Measurements from ENCODE around the gene LOX. TPM values are rescaled to one million over a fixed set of nuclear protein-coding genes. Genes with fewer than 3 reads are reported as not detected.

LOX gene
- polyA plus RNA-seq, 1 donor from 2014 or later, result 0.52 TPM

DNA sequence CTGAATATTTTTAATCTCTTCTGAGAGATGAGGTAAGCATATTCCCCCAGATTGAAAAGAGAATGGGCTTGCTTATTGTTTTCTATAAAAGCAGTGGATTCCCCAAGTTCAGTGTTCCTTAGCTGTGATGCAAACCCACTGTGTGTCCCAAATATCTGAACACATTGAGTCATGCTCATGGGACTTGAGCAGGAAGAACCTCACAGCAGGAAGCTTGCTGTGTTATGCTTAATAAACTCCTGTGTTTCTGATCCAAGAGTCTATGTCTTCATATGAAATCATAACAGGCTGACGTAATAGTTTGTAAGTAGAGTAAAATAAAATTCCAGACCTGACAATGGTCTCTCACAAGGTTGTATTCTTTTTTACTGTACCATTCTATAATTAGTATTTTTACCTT, 24.8 kb upstream of the LOX start:
- H3K79me2 ChIP-seq (replicated peaks; ENCODE audit: insufficient read depth, low read length), result no peaks in the 10 kb centered on the region
- no peak overlapping the region for H3K4me3 ChIP-seq (ENCODE audit: low read length)
- H3K9ac ChIP-seq (ENCODE audit: low read length), result no peak overlapping the region
- no peaks in the 10 kb centered on the region for H3F3A ChIP-seq (ENCODE audit: insufficient read depth, low read length, poor library complexity, severe bottlenecking)
- H3K9me2 ChIP-seq (ENCODE audit: insufficient read depth, low read length), result no peaks in the 10 kb centered on the region
- no peaks in the 10 kb centered on the region for H4K20me1 ChIP-seq (ENCODE audit: insufficient read depth)
- H3K4me2 ChIP-seq (ENCODE audit: low read length), result no peak overlapping the region
- H2AFZ ChIP-seq (ENCODE audit: low read depth, low read length), result no peak overlapping the region
- H3K27ac ChIP-seq (ENCODE audit: low read length), result no peak overlapping the region
- TF ChIP-seq RAD21 (conservative IDR thresholded peaks at IDR 0.05) (no peak), SMC3 (conservative IDR thresholded peaks at IDR 0.05; ENCODE audit: poor library complexity) (no peak)
- no peaks in the 10 kb centered on the region for H3K27me3 ChIP-seq (ENCODE audit: insufficient read depth, low read depth, low read length)
- H3K36me3 ChIP-seq (ENCODE audit: insufficient read depth, low read length), result no peaks in the 10 kb centered on the region
- H3K9me3 ChIP-seq (ENCODE audit: low read length), result no peaks in the 10 kb centered on the region

DNA sequence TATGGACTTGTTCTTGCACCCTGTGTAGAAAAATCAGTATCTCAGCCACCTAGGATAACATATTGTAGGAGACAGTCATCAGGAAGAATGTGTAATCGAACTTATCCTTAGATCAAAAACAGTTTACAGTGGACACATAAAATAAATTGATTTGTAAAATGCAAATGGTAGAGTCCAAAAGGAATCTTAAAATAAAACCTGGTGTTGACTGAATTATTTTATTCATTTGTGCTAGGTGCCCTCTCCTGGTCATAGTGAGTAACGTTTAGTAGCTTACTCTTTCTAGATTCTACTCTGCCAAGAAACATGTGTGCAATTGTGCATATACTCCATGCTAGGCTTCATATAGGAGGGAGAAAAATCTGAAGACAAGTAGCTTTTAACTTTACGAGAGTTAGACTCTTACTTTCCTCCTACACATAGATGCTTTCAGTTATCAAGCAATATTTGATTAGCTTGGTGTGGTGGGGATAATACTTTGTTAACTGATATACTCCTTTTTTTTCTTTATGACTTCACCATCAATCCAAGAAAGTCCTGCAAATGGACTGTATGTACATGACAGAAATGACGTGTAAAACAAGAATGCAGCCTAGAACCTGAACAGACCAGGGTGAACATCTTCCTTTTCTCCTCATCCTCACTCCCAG, 23.7 kb upstream of the LOX start:
- no peaks in the 10 kb centered on the region for H3K36me3 ChIP-seq (ENCODE audit: insufficient read depth, low read length)
- no peaks in the 10 kb centered on the region for H3K9me3 ChIP-seq (ENCODE audit: low read length)
- no peak overlapping the region for H2AFZ ChIP-seq (ENCODE audit: low read depth, low read length)
- H3K79me2 ChIP-seq (replicated peaks; ENCODE audit: insufficient read depth, low read length), result no peaks in the 10 kb centered on the region
- no peak overlapping the region for H3K4me3 ChIP-seq (ENCODE audit: low read length)
- no peaks in the 10 kb centered on the region for H3F3A ChIP-seq (ENCODE audit: insufficient read depth, low read length, poor library complexity, severe bottlenecking)
- no peak overlapping the region for H3K9ac ChIP-seq (ENCODE audit: low read length)
- no peaks in the 10 kb centered on the region for H4K20me1 ChIP-seq (ENCODE audit: insufficient read depth)
- peak; percentile 76 for TF ChIP-seq SMC3 (conservative IDR thresholded peaks at IDR 0.05; ENCODE audit: poor library complexity)
- TF ChIP-seq, protein P1, sequence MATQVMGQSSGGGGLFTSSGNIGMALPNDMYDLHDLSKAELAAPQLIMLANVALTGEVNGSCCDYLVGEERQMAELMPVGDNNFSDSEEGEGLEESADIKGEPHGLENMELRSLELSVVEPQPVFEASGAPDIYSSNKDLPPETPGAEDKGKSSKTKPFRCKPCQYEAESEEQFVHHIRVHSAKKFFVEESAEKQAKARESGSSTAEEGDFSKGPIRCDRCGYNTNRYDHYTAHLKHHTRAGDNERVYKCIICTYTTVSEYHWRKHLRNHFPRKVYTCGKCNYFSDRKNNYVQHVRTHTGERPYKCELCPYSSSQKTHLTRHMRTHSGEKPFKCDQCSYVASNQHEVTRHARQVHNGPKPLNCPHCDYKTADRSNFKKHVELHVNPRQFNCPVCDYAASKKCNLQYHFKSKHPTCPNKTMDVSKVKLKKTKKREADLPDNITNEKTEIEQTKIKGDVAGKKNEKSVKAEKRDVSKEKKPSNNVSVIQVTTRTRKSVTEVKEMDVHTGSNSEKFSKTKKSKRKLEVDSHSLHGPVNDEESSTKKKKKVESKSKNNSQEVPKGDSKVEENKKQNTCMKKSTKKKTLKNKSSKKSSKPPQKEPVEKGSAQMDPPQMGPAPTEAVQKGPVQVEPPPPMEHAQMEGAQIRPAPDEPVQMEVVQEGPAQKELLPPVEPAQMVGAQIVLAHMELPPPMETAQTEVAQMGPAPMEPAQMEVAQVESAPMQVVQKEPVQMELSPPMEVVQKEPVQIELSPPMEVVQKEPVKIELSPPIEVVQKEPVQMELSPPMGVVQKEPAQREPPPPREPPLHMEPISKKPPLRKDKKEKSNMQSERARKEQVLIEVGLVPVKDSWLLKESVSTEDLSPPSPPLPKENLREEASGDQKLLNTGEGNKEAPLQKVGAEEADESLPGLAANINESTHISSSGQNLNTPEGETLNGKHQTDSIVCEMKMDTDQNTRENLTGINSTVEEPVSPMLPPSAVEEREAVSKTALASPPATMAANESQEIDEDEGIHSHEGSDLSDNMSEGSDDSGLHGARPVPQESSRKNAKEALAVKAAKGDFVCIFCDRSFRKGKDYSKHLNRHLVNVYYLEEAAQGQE (IDR thresholded peaks at IDR 0.05; ENCODE audit: borderline replicate concordance), result no peak
- TF ChIP-seq, protein P2, sequence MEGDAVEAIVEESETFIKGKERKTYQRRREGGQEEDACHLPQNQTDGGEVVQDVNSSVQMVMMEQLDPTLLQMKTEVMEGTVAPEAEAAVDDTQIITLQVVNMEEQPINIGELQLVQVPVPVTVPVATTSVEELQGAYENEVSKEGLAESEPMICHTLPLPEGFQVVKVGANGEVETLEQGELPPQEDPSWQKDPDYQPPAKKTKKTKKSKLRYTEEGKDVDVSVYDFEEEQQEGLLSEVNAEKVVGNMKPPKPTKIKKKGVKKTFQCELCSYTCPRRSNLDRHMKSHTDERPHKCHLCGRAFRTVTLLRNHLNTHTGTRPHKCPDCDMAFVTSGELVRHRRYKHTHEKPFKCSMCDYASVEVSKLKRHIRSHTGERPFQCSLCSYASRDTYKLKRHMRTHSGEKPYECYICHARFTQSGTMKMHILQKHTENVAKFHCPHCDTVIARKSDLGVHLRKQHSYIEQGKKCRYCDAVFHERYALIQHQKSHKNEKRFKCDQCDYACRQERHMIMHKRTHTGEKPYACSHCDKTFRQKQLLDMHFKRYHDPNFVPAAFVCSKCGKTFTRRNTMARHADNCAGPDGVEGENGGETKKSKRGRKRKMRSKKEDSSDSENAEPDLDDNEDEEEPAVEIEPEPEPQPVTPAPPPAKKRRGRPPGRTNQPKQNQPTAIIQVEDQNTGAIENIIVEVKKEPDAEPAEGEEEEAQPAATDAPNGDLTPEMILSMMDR (IDR thresholded peaks at IDR 0.05; ENCODE audit: poor library complexity, severe bottlenecking), result peak; percentile 77
- TF ChIP-seq MXI1 (conservative IDR thresholded peaks at IDR 0.05; ENCODE audit: poor library complexity, severe bottlenecking), result no peak
- peak; percentile 74 for TF ChIP-seq RAD21 (conservative IDR thresholded peaks at IDR 0.05)
- no peaks in the 10 kb centered on the region for H3K9me2 ChIP-seq (ENCODE audit: insufficient read depth, low read length)
- H3K4me2 ChIP-seq (ENCODE audit: low read length), result no peak overlapping the region
- no peak overlapping the region for H3K27ac ChIP-seq (ENCODE audit: low read length)
- H3K27me3 ChIP-seq (ENCODE audit: insufficient read depth, low read depth, low read length), result no peaks in the 10 kb centered on the region

DNA sequence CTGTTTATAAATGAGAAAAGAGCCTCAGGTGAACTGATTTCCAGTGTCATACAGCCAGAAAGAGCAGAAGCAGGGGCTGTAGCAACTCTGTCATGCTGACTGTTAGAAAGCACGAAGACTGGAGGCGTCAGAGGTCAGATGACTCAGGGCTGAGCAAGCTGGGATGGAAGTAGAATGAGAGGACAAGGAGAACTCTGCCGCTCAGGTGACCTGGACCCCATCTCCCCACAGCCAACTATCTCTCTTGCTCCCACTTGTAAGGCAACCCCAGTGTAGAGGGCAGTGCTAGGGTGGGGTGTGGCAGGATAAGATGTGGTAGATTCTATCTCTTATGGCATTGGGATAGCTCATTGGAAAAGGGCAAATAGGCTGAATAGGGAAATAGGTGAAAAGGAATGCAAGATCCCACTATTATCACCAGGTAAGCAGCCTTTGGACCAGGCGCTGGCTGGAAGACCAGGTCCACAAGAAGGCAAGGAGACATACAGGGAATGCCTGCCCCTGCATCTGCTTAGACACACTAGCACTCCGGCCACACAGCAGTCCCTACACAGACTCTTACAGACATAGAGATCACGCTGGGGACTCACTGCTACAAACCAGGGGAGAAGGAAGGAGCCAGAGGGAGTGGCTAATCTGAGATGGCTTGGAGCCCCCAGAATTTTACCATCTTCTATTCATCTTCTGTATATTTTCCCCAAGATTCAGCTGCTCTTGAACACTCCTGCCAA, 21.2 kb upstream of the LOX start:
- H3F3A ChIP-seq (ENCODE audit: insufficient read depth, low read length, poor library complexity, severe bottlenecking), result no peaks in the 10 kb centered on the region
- no peak overlapping the region for H2AFZ ChIP-seq (ENCODE audit: low read depth, low read length)
- H3K27me3 ChIP-seq (ENCODE audit: insufficient read depth, low read depth, low read length), result no peaks in the 10 kb centered on the region
- no peak overlapping the region for H3K4me2 ChIP-seq (ENCODE audit: low read length)
- H3K27ac ChIP-seq (ENCODE audit: low read length), result no peak overlapping the region
- no peaks in the 10 kb centered on the region for H3K9me3 ChIP-seq (ENCODE audit: low read length)
- no peaks in the 10 kb centered on the region for H3K9me2 ChIP-seq (ENCODE audit: insufficient read depth, low read length)
- H3K9ac ChIP-seq (ENCODE audit: low read length), result no peak overlapping the region
- H3K36me3 ChIP-seq (ENCODE audit: insufficient read depth, low read length), result no peaks in the 10 kb centered on the region
- H3K79me2 ChIP-seq (replicated peaks; ENCODE audit: insufficient read depth, low read length), result no peaks in the 10 kb centered on the region
- no peak overlapping the region for H3K4me3 ChIP-seq (ENCODE audit: low read length)
- H4K20me1 ChIP-seq (ENCODE audit: insufficient read depth), result no peaks in the 10 kb centered on the region
- no peak for TF ChIP-seq EZH2 (IDR thresholded peaks at IDR 0.05; ENCODE audit: borderline replicate concordance, insufficient read depth, low read length, poor library complexity, severe bottlenecking)
- no peak for TF ChIP-seq RAD21 (conservative IDR thresholded peaks at IDR 0.05)
- no peak for TF ChIP-seq SMC3 (conservative IDR thresholded peaks at IDR 0.05; ENCODE audit: poor library complexity)
- no peak for TF ChIP-seq TAF1 (IDR thresholded peaks at IDR 0.05; ENCODE audit: low read depth)
- no peak for TF ChIP-seq EP300 (conservative IDR thresholded peaks at IDR 0.05; ENCODE audit: poor library complexity, severe bottlenecking)
- TF ChIP-seq, protein P1 (IDR thresholded peaks at IDR 0.05; ENCODE audit: borderline replicate concordance), result no peak
- TF ChIP-seq POLR2AphosphoS5 (IDR thresholded peaks at IDR 0.05), result no peak
- TF ChIP-seq, protein P2 (IDR thresholded peaks at IDR 0.05; ENCODE audit: poor library complexity, severe bottlenecking), result no peak

Measured in neural cell (in vitro differentiated cells).